HG02870 (cell line): Measurements from ENCODE around the gene KIRREL3.
"Not testable (repeated sequence)": the region's sequence is repeated elsewhere in the genome, so short reads cannot be mapped to it uniquely, and the experiment has no call there.

ENCODE experiments used
- ATAC-seq: cut with Tn5 transposase; IDR thresholded peaks from one replicate; pipeline ENCODE4 v1.9.1; 2021; ENCODE audit warnings: mild to moderate bottlenecking, moderate library complexity; ENCODE audit not compliant: unreplicated experiment

Gene KIRREL3

GRCh38 chr11:126959700-126960099, 40.9 kb downstream of the KIRREL3 start:
- ATAC-seq: no peak

- no peak for ATAC-seq
Measured at GRCh38 chr11:126956635-126957034, 43.9 kb downstream of the KIRREL3 start.

- not testable (repeated sequence) for ATAC-seq
Measured at GRCh38 chr11:126952533-126952932, 48.0 kb downstream of the KIRREL3 start.

GRCh38 chr11:126951465-126951864, 49.1 kb downstream of the KIRREL3 start:
- no peak for ATAC-seq

GRCh38 chr11:126949066-126949891, 51.3 kb downstream of the KIRREL3 start:
- ATAC-seq: no peak

GRCh38 chr11:126948563-126948962, 52.0 kb downstream of the KIRREL3 start:
- ATAC-seq: no peak

- ATAC-seq: no peak
Measured at GRCh38 chr11:126945319-126945718, 55.3 kb downstream of the KIRREL3 start.

GRCh38 chr11:126943316-126943715, 57.3 kb downstream of the KIRREL3 start:
- ATAC-seq: no peak

GRCh38 chr11:126942146-126942545, 58.4 kb downstream of the KIRREL3 start:
- ATAC-seq: no peak

GRCh38 chr11:126939552-126939951, 61.0 kb downstream of the KIRREL3 start:
- ATAC-seq: no peak

GRCh38 chr11:126938718-126939117, 61.9 kb downstream of the KIRREL3 start:
- ATAC-seq: no peak

- ATAC-seq: no peak
Measured at GRCh38 chr11:126930091-126930841, 70.3 kb downstream of the KIRREL3 start.

GRCh38 chr11:126929179-126930061, 71.2 kb downstream of the KIRREL3 start:
- ATAC-seq: no peak

- no peak for ATAC-seq
Measured at GRCh38 chr11:126927623-126928022, 72.9 kb downstream of the KIRREL3 start.

GRCh38 chr11:126926376-126926791, 74.2 kb downstream of the KIRREL3 start:
- no peak for ATAC-seq

GRCh38 chr11:126925321-126926093, 75.1 kb downstream of the KIRREL3 start:
- no peak for ATAC-seq

- no peak for ATAC-seq
Measured at GRCh38 chr11:126924376-126925040, 76.1 kb downstream of the KIRREL3 start.

- ATAC-seq: no peak
Measured at GRCh38 chr11:126920833-126921232, 79.7 kb downstream of the KIRREL3 start.

- ATAC-seq: peak; percentile 49
Measured at GRCh38 chr11:126919147-126919823, 81.3 kb downstream of the KIRREL3 start.
